OCI-LY7 (cell line): Measurements from ENCODE around the gene CLCA1.

Experiments
- EZH2phosphoT487 ChIP-seq: fragments of 200-600 bp; sonication (generic); IDR thresholded peaks from 2 replicates; pipeline ENCODE4 v1.6.1; 2018; ENCODE audit warnings: low read depth, borderline replicate concordance, mild to moderate bottlenecking, mixed run types, antibody characterized with exemption, low read length, moderate library complexity, mixed read lengths
- TF ChIP-seq, protein P1 (sequence below): fragments of 200-600 bp; sonication (generic); conservative IDR thresholded peaks from 2 replicates; pipeline ENCODE4 v1.5.1; 2014; ENCODE audit warnings: mild to moderate bottlenecking, antibody characterized with exemption, low read length, moderate library complexity, mixed read lengths

- TF ChIP-seq EZH2phosphoT487: no peak
- TF ChIP-seq, protein P1, sequence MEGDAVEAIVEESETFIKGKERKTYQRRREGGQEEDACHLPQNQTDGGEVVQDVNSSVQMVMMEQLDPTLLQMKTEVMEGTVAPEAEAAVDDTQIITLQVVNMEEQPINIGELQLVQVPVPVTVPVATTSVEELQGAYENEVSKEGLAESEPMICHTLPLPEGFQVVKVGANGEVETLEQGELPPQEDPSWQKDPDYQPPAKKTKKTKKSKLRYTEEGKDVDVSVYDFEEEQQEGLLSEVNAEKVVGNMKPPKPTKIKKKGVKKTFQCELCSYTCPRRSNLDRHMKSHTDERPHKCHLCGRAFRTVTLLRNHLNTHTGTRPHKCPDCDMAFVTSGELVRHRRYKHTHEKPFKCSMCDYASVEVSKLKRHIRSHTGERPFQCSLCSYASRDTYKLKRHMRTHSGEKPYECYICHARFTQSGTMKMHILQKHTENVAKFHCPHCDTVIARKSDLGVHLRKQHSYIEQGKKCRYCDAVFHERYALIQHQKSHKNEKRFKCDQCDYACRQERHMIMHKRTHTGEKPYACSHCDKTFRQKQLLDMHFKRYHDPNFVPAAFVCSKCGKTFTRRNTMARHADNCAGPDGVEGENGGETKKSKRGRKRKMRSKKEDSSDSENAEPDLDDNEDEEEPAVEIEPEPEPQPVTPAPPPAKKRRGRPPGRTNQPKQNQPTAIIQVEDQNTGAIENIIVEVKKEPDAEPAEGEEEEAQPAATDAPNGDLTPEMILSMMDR: no peak
Measured at GRCh38 chr1:86477682-86478081, 9.0 kb downstream of the CLCA1 start.
